GM12878 (cell line): ENCODE data around the gene GPC5. TPM values are rescaled to one million over a fixed set of nuclear protein-coding genes. Genes with fewer than 3 reads are reported as not detected.

Experiments used
- ATAC-seq: fragments of 200-7000 bp; cut with Tn5 transposase; 3 replicates; pipeline ENCODE4 v1.9.1; 2020; ENCODE audit warnings: mild to moderate bottlenecking, moderate library complexity
- BruUV-seq: library from RNA; stranded (reverse); fragments of 400-500 nt; replicated peaks from 2 replicates; lab custom pipeline; 2021; lab: Mats Ljungman, UMichigan
- CTCF ChIA-PET: fragments of 300-600 bp; sonication (Branson Sonifier 250); formaldehyde crosslinking; extraction: SDS; loops from one replicate; lab custom pipeline; 2021; ENCODE audit warnings: inconsistent platforms; lab: Yijun Ruan, JAX
- POLR2A ChIA-PET: fragments of 350-600 bp; formaldehyde crosslinking; extraction: SDS; loops from one replicate; lab custom pipeline; 2021; ENCODE audit warnings: inconsistent platforms; lab: Charles Lee
- RAD21 ChIA-PET: fragments of 300-600 bp; sonication (Branson Sonifier 250); formaldehyde crosslinking; loops from one replicate; lab custom pipeline; 2023; ENCODE audit warnings: antibody characterized with exemption; ENCODE audit not compliant: unreplicated experiment; lab: Charles Lee
- SMC1A ChIA-PET: fragments of 300-600 bp; sonication (Branson Sonifier 250); formaldehyde crosslinking; loops from one replicate; lab custom pipeline; 2023; ENCODE audit not compliant: unreplicated experiment, uncharacterized antibody; lab: Charles Lee
- DNase-seq: peaks from one replicate; pipeline ENCODE4 v3.0.0-alpha.2; 2011; ENCODE audit warnings: low read depth, low spot score
- FAIRE-seq: peaks from 3 replicates; lab custom pipeline; 2011; peaks lifted over from hg19 to GRCh38; lab: Jason Lieb, UNC
- H2AFZ ChIP-seq: 2 replicates; pipeline ENCODE4 v1.6.0; 2011; ENCODE audit warnings: low read depth, low read length, control low read depth; ENCODE audit not compliant: control insufficient read depth
- H3K27ac ChIP-seq: 2 replicates; pipeline ENCODE4 v1.5.1; 2011; ENCODE audit warnings: control low read depth; ENCODE audit not compliant: control insufficient read depth, insufficient read depth
- H3K27me3 ChIP-seq, 2 experiments: replicated peaks in 1 of 2; 2 replicates each; pipeline versions ENCODE4 v1.6.0 to v1.6.1; 2011; ENCODE audit warnings: low read length in 1 of 2; ENCODE audit not compliant: control insufficient read depth in 2 of 2, insufficient read depth in 2 of 2
- H3K36me3 ChIP-seq, 2 experiments: 2 replicates each; pipeline ENCODE4 v1.5.1; 2011; ENCODE audit warnings: low read length in 1 of 2; ENCODE audit not compliant: control insufficient read depth in 2 of 2, insufficient read depth in 2 of 2
- H3K4me1 ChIP-seq: 2 replicates; pipeline ENCODE4 v1.6.1; 2011; ENCODE audit warnings: mild to moderate bottlenecking, low read length, moderate library complexity, mixed read lengths; ENCODE audit not compliant: control insufficient read depth, insufficient read depth
- H3K4me2 ChIP-seq: 2 replicates; pipeline ENCODE4 v1.6.0; 2011; ENCODE audit warnings: control low read depth; ENCODE audit not compliant: control insufficient read depth, insufficient read depth
- H3K4me3 ChIP-seq: fragments of 200-600 bp; sonication (generic); 2 replicates; pipeline ENCODE4 v1.5.1; 2016
- H3K79me2 ChIP-seq: 2 replicates; pipeline ENCODE4 v1.6.0; 2011; ENCODE audit warnings: low read length; ENCODE audit not compliant: control insufficient read depth, insufficient read depth
- H3K9ac ChIP-seq: 2 replicates; pipeline ENCODE4 v1.8.0; 2011; ENCODE audit warnings: low read length, control low read depth, mixed read lengths; ENCODE audit not compliant: control insufficient read depth, insufficient read depth
- H3K9me3 ChIP-seq: replicated peaks from 3 replicates; pipeline ENCODE4 v1.5.1; 2011; ENCODE audit warnings: mild to moderate bottlenecking, low read length; ENCODE audit not compliant: control insufficient read depth, insufficient read depth
- H4K20me1 ChIP-seq: 2 replicates; pipeline ENCODE4 v1.6.0; 2011; ENCODE audit not compliant: control insufficient read depth, insufficient read depth
- BHLHE40 ChIP-seq, 2 experiments: fragments of 450-650 bp in 1 of 2; IDR thresholded peaks; 2 replicates each; pipeline ENCODE4 v1.6.1; 2011 to 2017; ENCODE audit warnings: low read depth in 2 of 2, borderline replicate concordance in 1 of 2, improper control_type of control experiment in 1 of 2, low read length in 1 of 2, mild to moderate bottlenecking in 1 of 2
- EGR1 ChIP-seq, 2 experiments: IDR thresholded peaks; 1 replicate in 1 of 2; 2 replicates in 1 of 2; pipeline ENCODE4 v1.6.1; 2011 to 2012; ENCODE audit warnings: low read depth in 2 of 2, low read length in 2 of 2, borderline replicate concordance in 1 of 2, mild to moderate bottlenecking in 1 of 2, moderate library complexity in 1 of 2
- EP300 ChIP-seq, 2 experiments: fragments of 150-350 bp in 1 of 2; IDR thresholded peaks; 2 replicates each; pipeline ENCODE4 v1.6.1; 2011 to 2012; ENCODE audit warnings: low read depth in 2 of 2, low read length in 2 of 2, borderline replicate concordance in 1 of 2, improper control_type of control experiment in 1 of 2, inconsistent platforms in 1 of 2; ENCODE audit not compliant: control insufficient read depth in 1 of 2
- FOS ChIP-seq: IDR thresholded peaks from 3 replicates; pipeline ENCODE4 v1.6.1; 2011; ENCODE audit warnings: borderline replicate concordance; ENCODE audit not compliant: insufficient read length; ENCODE audit errors: extremely low read depth
- HDGF ChIP-seq: fragments of 450-650 bp; IDR thresholded peaks from 2 replicates; pipeline ENCODE4 v1.6.1; 2016; ENCODE audit warnings: antibody characterized with exemption
- IRF4 ChIP-seq: IDR thresholded peaks from 2 replicates; pipeline ENCODE4 v1.6.1; 2011; ENCODE audit warnings: low read depth, low read length
- MEF2B ChIP-seq: fragments of 450-650 bp; IDR thresholded peaks from 2 replicates; pipeline ENCODE4 v1.6.1; 2018; ENCODE audit warnings: mild to moderate bottlenecking, moderate library complexity; ENCODE audit not compliant: partially characterized antibody, poor library complexity, severe bottlenecking
- MTA2 ChIP-seq: fragments of 450-650 bp; IDR thresholded peaks from 2 replicates; pipeline ENCODE4 v1.6.1; 2016; ENCODE audit warnings: low read depth, mild to moderate bottlenecking, moderate library complexity
- NBN ChIP-seq: fragments of 450-650 bp; IDR thresholded peaks from 2 replicates; pipeline ENCODE4 v1.6.1; 2016
- POLR2AphosphoS2 ChIP-seq: IDR thresholded peaks from 2 replicates; pipeline ENCODE4 v1.6.1; 2011; ENCODE audit warnings: low read depth, mild to moderate bottlenecking, low read length, improper control_type of control experiment, moderate library complexity
- POLR2AphosphoS5 ChIP-seq: IDR thresholded peaks from 2 replicates; pipeline ENCODE4 v1.6.1; 2011; ENCODE audit warnings: mild to moderate bottlenecking, low read length, inconsistent platforms
- SIX5 ChIP-seq: IDR thresholded peaks from 2 replicates; pipeline ENCODE4 v1.6.1; 2011; ENCODE audit warnings: mild to moderate bottlenecking, low read depth, low read length, moderate library complexity; ENCODE audit not compliant: severe bottlenecking
- SMARCA5 ChIP-seq: fragments of 450-650 bp; IDR thresholded peaks from 2 replicates; pipeline ENCODE4 v1.6.1; 2017; ENCODE audit warnings: mild to moderate bottlenecking
- SREBF2 ChIP-seq: IDR thresholded peaks from 2 replicates; pipeline ENCODE4 v1.6.1; 2012; ENCODE audit warnings: mild to moderate bottlenecking, low read length
- STAT3 ChIP-seq: IDR thresholded peaks from 2 replicates; pipeline ENCODE4 v1.6.1; 2011; ENCODE audit warnings: low read depth, low read length, improper control_type of control experiment
- YBX1 ChIP-seq: fragments of 450-650 bp; IDR thresholded peaks from 2 replicates; pipeline ENCODE4 v1.6.1; 2016; ENCODE audit warnings: antibody characterized with exemption
- ZSCAN29 ChIP-seq: fragments of 450-650 bp; IDR thresholded peaks from 2 replicates; pipeline ENCODE4 v1.6.1; 2017; ENCODE audit warnings: mild to moderate bottlenecking, moderate library complexity
- WGBS: methylation state at CpG from one replicate; pipeline ENCODE4 v1.1.6; 2016; ENCODE audit warnings: low lambda C conversion rate; ENCODE audit not compliant: insufficient replicate concordance, insufficient coverage; ENCODE audit errors: missing lambda C conversion rate; 5-methylcytosine and 5-hydroxymethylcytosine counted together
- in situ Hi-C: fragments of 300-500 bp; cut with MboI; formaldehyde crosslinking; loops from 9 replicates; pipeline ENCODE4 v1.14.3; 2018; ENCODE audit warnings: mixed read lengths
- intact Hi-C: fragments of 100-400 bp; cut with micrococcal nuclease; formaldehyde crosslinking; loops from one replicate; pipeline ENCODE4 v1.14.2; 2022; ENCODE audit not compliant: unreplicated experiment
- polyA plus RNA-seq, 11 experiments: library from polyadenylated mRNA; depleted of rRNA in 4 of 11; unstranded in 6 of 11; stranded (reverse) in 5 of 11; fragments of >200 nt; fragmentation: Nextera tagmentation in 4 of 11; fragmentation: Illumina TruSeq in 1 of 11; extraction: Ambion mirVana in 4 of 11; extraction: Trizol in 1 of 11; gene quantifications; 1 replicate in 1 of 11; 2 replicates in 10 of 11; pipeline versions ENCODE4 v1.2.1 to v1.2.3, GENCODE V29; 2011 to 2016; ENCODE audit warnings: inconsistent platforms in 2 of 11, missing spikeins in 2 of 11, low read depth in 1 of 11
- total RNA-seq, 4 experiments: library from RNA; depleted of rRNA in 3 of 4; stranded (reverse); fragments of >200 nt in 3 of 4; fragmentation: Illumina TruSeq in 1 of 4; extraction: Trizol in 1 of 4; gene quantifications; 2 replicates each; pipeline versions ENCODE4 v1.2.1 to v1.2.3, GENCODE V29; 2013 to 2021
- TF ChIP-seq, protein P1 (sequence below): fragments of 150-350 bp; IDR thresholded peaks from 2 replicates; pipeline ENCODE4 v1.6.1; 2016; ENCODE audit warnings: low read depth, low read length
- TF ChIP-seq, protein P2 (sequence below): fragments of 450-650 bp; IDR thresholded peaks from 2 replicates; pipeline ENCODE4 v1.6.1; 2017; ENCODE audit warnings: mild to moderate bottlenecking, low read depth, inconsistent platforms; ENCODE audit not compliant: poor library complexity, severe bottlenecking

Gene GPC5
- total and polyA plus RNA-seq, 10 of the 15 experiments (the other 5 are each of a cell fraction or from before 2014, with no cell fraction given) = 0.05 to 0.87 (median 0.44) TPM; not detected in 1

DNA sequence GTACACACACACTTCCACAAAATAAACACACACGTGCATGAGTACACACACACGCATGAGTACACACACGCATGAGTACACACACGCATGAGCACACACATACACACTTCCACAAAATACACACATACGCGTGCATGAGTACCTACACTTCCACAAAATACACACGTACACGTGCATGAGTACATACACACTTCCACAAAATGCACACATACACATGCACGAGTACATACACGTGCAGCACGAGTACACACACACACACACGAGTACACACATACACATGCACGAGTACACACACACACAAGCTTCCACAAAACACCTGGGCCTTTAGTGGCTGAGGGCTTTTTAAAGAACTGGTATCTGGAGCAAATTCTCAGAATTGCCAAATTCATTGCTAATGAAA is 619.3 kb downstream of the GPC5 start:
- Histone ChIP-seq H3K4me2 (no peak overlapping the region), H3K9ac (no peak overlapping the region), H2AFZ (no peak overlapping the region), H3K4me1 (no peaks in the 10 kb centered on the region), H3K79me2 (no peaks in the 10 kb centered on the region), H3K36me3 (no peaks in the 10 kb centered on the region), H4K20me1 (no peaks in the 10 kb centered on the region), H3K27ac (no peak overlapping the region), H3K4me3 (no peak overlapping the region), H3K9me3 (no peaks in the 10 kb centered on the region), H3K27me3 (no peaks in the 10 kb centered on the region)
- RAD21 ChIA-PET = no interaction called here
- no peak for ATAC-seq
- 51% methylated on average over 13 of the region's 13 CpGs for WGBS
- intact Hi-C loops = no loop called here
- SMC1A ChIA-PET = interaction anchor here (0.6 kb wide), 1 partner anchor 747 kb away, joined by 3 read pairs; no protein-coding TSS in a partner anchor
- DNase-seq = no peak
- no peak for TF ChIP-seq YBX1
- TF ChIP-seq, protein P1, sequence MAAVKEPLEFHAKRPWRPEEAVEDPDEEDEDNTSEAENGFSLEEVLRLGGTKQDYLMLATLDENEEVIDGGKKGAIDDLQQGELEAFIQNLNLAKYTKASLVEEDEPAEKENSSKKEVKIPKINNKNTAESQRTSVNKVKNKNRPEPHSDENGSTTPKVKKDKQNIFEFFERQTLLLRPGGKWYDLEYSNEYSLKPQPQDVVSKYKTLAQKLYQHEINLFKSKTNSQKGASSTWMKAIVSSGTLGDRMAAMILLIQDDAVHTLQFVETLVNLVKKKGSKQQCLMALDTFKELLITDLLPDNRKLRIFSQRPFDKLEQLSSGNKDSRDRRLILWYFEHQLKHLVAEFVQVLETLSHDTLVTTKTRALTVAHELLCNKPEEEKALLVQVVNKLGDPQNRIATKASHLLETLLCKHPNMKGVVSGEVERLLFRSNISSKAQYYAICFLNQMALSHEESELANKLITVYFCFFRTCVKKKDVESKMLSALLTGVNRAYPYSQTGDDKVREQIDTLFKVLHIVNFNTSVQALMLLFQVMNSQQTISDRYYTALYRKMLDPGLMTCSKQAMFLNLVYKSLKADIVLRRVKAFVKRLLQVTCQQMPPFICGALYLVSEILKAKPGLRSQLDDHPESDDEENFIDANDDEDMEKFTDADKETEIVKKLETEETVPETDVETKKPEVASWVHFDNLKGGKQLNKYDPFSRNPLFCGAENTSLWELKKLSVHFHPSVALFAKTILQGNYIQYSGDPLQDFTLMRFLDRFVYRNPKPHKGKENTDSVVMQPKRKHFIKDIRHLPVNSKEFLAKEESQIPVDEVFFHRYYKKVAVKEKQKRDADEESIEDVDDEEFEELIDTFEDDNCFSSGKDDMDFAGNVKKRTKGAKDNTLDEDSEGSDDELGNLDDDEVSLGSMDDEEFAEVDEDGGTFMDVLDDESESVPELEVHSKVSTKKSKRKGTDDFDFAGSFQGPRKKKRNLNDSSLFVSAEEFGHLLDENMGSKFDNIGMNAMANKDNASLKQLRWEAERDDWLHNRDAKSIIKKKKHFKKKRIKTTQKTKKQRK = no peak
- TF ChIP-seq SIX5 = no peak
- TF ChIP-seq, protein P2, sequence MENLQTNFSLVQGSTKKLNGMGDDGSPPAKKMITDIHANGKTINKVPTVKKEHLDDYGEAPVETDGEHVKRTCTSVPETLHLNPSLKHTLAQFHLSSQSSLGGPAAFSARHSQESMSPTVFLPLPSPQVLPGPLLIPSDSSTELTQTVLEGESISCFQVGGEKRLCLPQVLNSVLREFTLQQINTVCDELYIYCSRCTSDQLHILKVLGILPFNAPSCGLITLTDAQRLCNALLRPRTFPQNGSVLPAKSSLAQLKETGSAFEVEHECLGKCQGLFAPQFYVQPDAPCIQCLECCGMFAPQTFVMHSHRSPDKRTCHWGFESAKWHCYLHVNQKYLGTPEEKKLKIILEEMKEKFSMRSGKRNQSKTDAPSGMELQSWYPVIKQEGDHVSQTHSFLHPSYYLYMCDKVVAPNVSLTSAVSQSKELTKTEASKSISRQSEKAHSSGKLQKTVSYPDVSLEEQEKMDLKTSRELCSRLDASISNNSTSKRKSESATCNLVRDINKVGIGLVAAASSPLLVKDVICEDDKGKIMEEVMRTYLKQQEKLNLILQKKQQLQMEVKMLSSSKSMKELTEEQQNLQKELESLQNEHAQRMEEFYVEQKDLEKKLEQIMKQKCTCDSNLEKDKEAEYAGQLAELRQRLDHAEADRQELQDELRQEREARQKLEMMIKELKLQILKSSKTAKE = no peak
- no peak for TF ChIP-seq EGR1 (IDR thresholded peaks at IDR 0.05; ENCODE audit: borderline replicate concordance in 1 of 2, low read depth in 2 of 2, low read length in 2 of 2)
- TF ChIP-seq POLR2AphosphoS2 = no peak
- TF ChIP-seq STAT3 = no peak
- TF ChIP-seq SREBF2 = no peak
- no peak for TF ChIP-seq NBN
- no peak for TF ChIP-seq FOS
- TF ChIP-seq SMARCA5 = no peak
- no peak for TF ChIP-seq HDGF
- TF ChIP-seq MTA2 = no peak
- no peak for TF ChIP-seq BHLHE40 (IDR thresholded peaks at IDR 0.05; ENCODE audit: borderline replicate concordance in 1 of 2, low read depth in 2 of 2, low read length in 1 of 2)
- no peak for TF ChIP-seq IRF4
- TF ChIP-seq EP300 (IDR thresholded peaks at IDR 0.05; ENCODE audit: borderline replicate concordance in 1 of 2, control insufficient read depth in 1 of 2, low read depth in 2 of 2, low read length in 2 of 2) = no peak
- TF ChIP-seq MEF2B = no peak
- TF ChIP-seq ZSCAN29 = no peak
- TF ChIP-seq POLR2AphosphoS5 = no peak
- CTCF ChIA-PET = no interaction called here
- no TSS peak for BruUV-seq
- POLR2A ChIA-PET = no interaction called here
- FAIRE-seq = no peak
- in situ Hi-C loops = no loop called here
